Right lobe of liver (tissue), 4 donors: ENCODE results near the gene OVOL2.

Source experiments
- CTCF ChIP-seq, 4 donors: fragments of 200-600 bp in 3 of 4; fragments of 450-650 bp in 1 of 4; IDR thresholded peaks; one replicate each; pipeline versions ENCODE4 v1.5.1 to v1.8.0; 2016 to 2022; ENCODE audit warnings: antibody characterized with exemption in 4 of 4, mild to moderate bottlenecking in 2 of 4
- POLR2A ChIP-seq: fragments of 450-650 bp; IDR thresholded peaks from one replicate; pipeline ENCODE4 v1.6.1; 2017; ENCODE audit warnings: antibody characterized with exemption, mild to moderate bottlenecking
- donor health status: DM: no; HTN: no; CAD: no.
- donor health status: DM: no; HTN: no; CAD: no.
- donor health status: DM: no; HTN: yes; CAD: no.

GRCh38 chr20:18079756-18080353 is 22.1 kb upstream of the OVOL2 start:
- TF ChIP-seq CTCF (IDR thresholded peaks at IDR 0.05) (no peak), POLR2A (no peak)
